ENCODE data around the gene TAS2R20. TPM values are rescaled to one million over a fixed set of nuclear protein-coding genes. Genes with fewer than 3 reads are reported as not detected.

Gene TAS2R20
- total RNA-seq, 2 donors from 2014 or later: 1.8 to 5.8 TPM

DNA sequence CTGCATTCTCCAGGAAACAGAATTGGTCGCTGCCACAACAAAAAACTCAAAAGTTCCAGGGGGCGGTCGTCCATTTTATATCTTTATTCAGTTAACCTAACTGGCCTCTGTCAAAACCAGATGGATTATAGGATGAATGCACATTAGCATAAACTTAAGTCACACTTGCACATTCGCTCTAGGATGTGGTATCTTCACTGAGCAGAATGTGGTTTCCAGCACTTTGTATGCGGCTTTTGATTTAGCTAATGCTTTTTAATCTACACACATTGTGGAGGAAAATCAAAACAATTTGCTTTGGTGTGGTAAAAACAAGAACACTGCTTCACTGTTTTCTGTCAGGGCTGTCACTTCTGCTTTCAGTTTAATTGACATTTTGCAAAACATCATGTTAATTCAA is 15.9 kb downstream of the TAS2R20 start:
- TF ChIP-seq, protein P1, sequence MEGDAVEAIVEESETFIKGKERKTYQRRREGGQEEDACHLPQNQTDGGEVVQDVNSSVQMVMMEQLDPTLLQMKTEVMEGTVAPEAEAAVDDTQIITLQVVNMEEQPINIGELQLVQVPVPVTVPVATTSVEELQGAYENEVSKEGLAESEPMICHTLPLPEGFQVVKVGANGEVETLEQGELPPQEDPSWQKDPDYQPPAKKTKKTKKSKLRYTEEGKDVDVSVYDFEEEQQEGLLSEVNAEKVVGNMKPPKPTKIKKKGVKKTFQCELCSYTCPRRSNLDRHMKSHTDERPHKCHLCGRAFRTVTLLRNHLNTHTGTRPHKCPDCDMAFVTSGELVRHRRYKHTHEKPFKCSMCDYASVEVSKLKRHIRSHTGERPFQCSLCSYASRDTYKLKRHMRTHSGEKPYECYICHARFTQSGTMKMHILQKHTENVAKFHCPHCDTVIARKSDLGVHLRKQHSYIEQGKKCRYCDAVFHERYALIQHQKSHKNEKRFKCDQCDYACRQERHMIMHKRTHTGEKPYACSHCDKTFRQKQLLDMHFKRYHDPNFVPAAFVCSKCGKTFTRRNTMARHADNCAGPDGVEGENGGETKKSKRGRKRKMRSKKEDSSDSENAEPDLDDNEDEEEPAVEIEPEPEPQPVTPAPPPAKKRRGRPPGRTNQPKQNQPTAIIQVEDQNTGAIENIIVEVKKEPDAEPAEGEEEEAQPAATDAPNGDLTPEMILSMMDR (IDR thresholded peaks at IDR 0.05): no peak
- DNase-seq (ENCODE audit: low spot score): no peak
- H3K36me3 ChIP-seq: no peaks in the 10 kb centered on the region
- H3K4me3 ChIP-seq: no peak overlapping the region
- H3K27me3 ChIP-seq (replicated peaks; ENCODE audit: insufficient read depth): no peaks in the 10 kb centered on the region
- ATAC-seq (ENCODE audit: insufficient number of reproducible peaks, low FRiP score, low read depth): no peak
- no peak overlapping the region for H3K27ac ChIP-seq
- H3K4me1 ChIP-seq (ENCODE audit: control insufficient read depth in 1 of 2, low read depth in 2 of 2): no peaks in the 10 kb centered on the region
- H3K9me3 ChIP-seq: no peaks in the 10 kb centered on the region

DNA sequence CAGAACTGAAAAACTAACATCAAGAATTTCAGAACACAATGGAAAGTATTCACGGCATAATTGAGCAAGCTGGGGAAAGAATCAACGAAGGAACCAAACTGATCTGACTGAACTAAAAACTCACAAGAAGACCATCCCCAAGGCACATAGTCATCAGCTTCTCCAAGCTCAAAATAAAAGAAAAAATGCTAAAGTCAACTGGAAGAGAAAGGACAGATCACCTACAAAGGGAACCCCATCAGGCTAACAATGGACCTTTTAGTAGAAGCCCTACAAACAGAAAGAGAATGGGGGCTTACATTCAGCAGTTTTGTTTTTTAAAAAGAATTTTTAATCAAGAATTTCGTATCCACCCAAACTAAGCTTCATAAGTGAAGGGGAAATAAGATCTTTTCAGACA is 23.1 kb downstream of the TAS2R20 start:
- Histone ChIP-seq H3K27me3 (replicated peaks; ENCODE audit: insufficient read depth) (no peaks in the 10 kb centered on the region), H3K36me3 (no peaks in the 10 kb centered on the region), H3K9me3 (no peaks in the 10 kb centered on the region), H3K27ac (no peak overlapping the region), H3K4me1 (ENCODE audit: control insufficient read depth in 1 of 2, low read depth in 2 of 2) (no peaks in the 10 kb centered on the region), H3K4me3 (no peak overlapping the region)
- DNase-seq (ENCODE audit: low spot score): no peak
- ATAC-seq (ENCODE audit: insufficient number of reproducible peaks, low FRiP score, low read depth): no peak
- TF ChIP-seq, protein P1 (IDR thresholded peaks at IDR 0.05): no peak

- peak overlapping the region in 1 of 2 donors; percentile 62 for H3K27ac ChIP-seq
- H3K27me3 ChIP-seq (replicated peaks; ENCODE audit: insufficient read depth): no peaks in the 10 kb centered on the region
- DNase-seq (ENCODE audit: low spot score) (peak; percentile 25), ATAC-seq (ENCODE audit: insufficient number of reproducible peaks, low FRiP score, low read depth) (peak; percentile 49)
- H3K36me3 ChIP-seq: no peaks in the 10 kb centered on the region
- H3K4me3 ChIP-seq: peak overlapping the region; percentile 20
- TF ChIP-seq, protein P1 (IDR thresholded peaks at IDR 0.05): no peak
- H3K9me3 ChIP-seq: no peaks in the 10 kb centered on the region
- peaks cover 0 to 15% of the 10 kb centered on the region in 2 donors for H3K4me1 ChIP-seq (ENCODE audit: control insufficient read depth in 1 of 2, low read depth in 2 of 2)
These were observed 29.2 kb downstream of the TAS2R20 start for GRCh38 chr12:10968765-10969456.

DNA sequence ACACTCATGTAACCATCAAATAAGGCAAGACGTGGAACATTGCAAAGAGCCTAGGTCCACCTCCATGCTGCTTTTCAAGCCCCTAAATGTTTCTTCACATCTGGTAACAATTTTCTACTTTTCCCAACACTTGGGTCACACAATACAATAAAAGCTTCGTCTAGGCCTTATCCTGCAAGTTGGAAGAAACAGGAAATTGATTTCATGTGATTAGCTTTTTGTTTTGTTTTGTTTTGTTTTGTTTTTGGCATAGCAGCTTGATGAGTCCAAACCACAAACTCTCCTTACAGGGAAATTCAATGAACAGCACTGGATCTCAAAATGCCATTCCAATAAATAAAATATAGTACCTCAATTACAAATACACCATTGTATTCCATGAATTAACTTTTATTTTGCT is 30.7 kb downstream of the TAS2R20 start:
- Histone ChIP-seq H3K27ac (no peak overlapping the region), H3K4me3 (no peak overlapping the region), H3K27me3 (replicated peaks; ENCODE audit: insufficient read depth) (no peaks in the 10 kb centered on the region), H3K9me3 (no peaks in the 10 kb centered on the region), H3K36me3 (no peaks in the 10 kb centered on the region), H3K4me1 (ENCODE audit: control insufficient read depth in 1 of 2, low read depth in 2 of 2) (peaks cover 0 to 15% of the 10 kb centered on the region in 2 donors)
- TF ChIP-seq, protein P1 (IDR thresholded peaks at IDR 0.05): no peak
- DNase-seq (ENCODE audit: low spot score) (no peak), ATAC-seq (ENCODE audit: insufficient number of reproducible peaks, low FRiP score, low read depth) (no peak)

DNA sequence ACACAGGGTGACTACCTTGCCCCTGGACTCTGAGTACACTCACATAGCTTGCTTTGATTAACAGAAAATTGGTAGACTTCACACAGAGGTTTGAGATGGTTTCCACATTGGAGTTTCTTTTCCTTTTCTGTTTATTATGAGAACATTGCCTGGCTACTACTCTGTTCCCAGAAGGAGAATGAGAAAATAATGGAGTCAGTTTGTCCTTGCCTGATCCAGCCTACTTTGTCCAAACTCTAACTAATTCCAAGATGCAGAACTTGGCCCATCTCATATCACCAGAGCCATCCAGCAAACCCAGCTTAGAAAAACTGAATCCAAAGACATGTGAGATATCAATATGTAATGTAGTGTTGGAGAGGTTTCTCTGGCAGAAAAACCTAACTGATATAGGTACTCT is 31.8 kb downstream of the TAS2R20 start:
- peaks cover 0 to 15% of the 10 kb centered on the region in 2 donors for H3K4me1 ChIP-seq (ENCODE audit: control insufficient read depth in 1 of 2, low read depth in 2 of 2)
- H3K27me3 ChIP-seq (replicated peaks; ENCODE audit: insufficient read depth): no peaks in the 10 kb centered on the region
- TF ChIP-seq, protein P1 (IDR thresholded peaks at IDR 0.05): no peak
- no peak overlapping the region for H3K27ac ChIP-seq
- no peak overlapping the region for H3K4me3 ChIP-seq
- no peaks in the 10 kb centered on the region for H3K36me3 ChIP-seq
- DNase-seq (ENCODE audit: low spot score): no peak
- H3K9me3 ChIP-seq: no peaks in the 10 kb centered on the region
- no peak for ATAC-seq (ENCODE audit: insufficient number of reproducible peaks, low FRiP score, low read depth)
